Breast epithelium (tissue), 4 donors: ENCODE measurements around the gene CFAP100. TPM values are rescaled to one million over a fixed set of nuclear protein-coding genes. Genes with fewer than 3 reads are reported as not detected.

Experiments
- DNase-seq, 2 donors: peaks; one replicate each; pipeline ENCODE4 v3.0.0-alpha.2; 2019; ENCODE audit warnings: low spot score in 2 of 2
- H3K27ac ChIP-seq, 2 donors: fragments of 200-600 bp; sonication (generic) in 1 of 2; one replicate each; pipeline ENCODE4 v1.5.1; 2016 to 2019; ENCODE audit warnings: mild to moderate bottlenecking in 1 of 2
- H3K27me3 ChIP-seq, 2 donors: fragments of 200-600 bp; sonication (generic) in 1 of 2; one replicate each; pipeline versions ENCODE4 v1.5.1 to v1.6.0; 2017 to 2019; ENCODE audit warnings: control low read depth in 1 of 2, mild to moderate bottlenecking in 1 of 2
- H3K36me3 ChIP-seq: fragments of 200-600 bp; one replicate; pipeline ENCODE4 v1.5.1; 2019
- H3K4me1 ChIP-seq, 2 donors: fragments of 200-600 bp; sonication (generic); one replicate each; pipeline ENCODE4 v1.5.1; 2016 to 2019; ENCODE audit warnings: control low read depth in 1 of 2
- H3K4me3 ChIP-seq, 3 donors: fragments of 200-600 bp; sonication (generic); 1 replicate in 2 of 3; 2 replicates in 1 of 3; pipeline ENCODE4 v1.5.1; 2016 to 2019; ENCODE audit warnings: mild to moderate bottlenecking in 3 of 3, moderate library complexity in 2 of 3
- H3K9me3 ChIP-seq, 2 donors: fragments of 200-600 bp; sonication (generic) in 1 of 2; one replicate each; pipeline ENCODE4 v1.5.1; 2016 to 2019; ENCODE audit warnings: control low read depth in 1 of 2
- POLR2A ChIP-seq: fragments of 450-650 bp; IDR thresholded peaks from one replicate; pipeline ENCODE4 v1.6.1; 2016; ENCODE audit warnings: antibody characterized with exemption, mild to moderate bottlenecking, moderate library complexity
- POLR2AphosphoS5 ChIP-seq, 3 donors: sonication (generic); formaldehyde crosslinking; IDR thresholded peaks; one replicate each; pipeline ENCODE4 v1.6.1; 2017; ENCODE audit warnings: antibody characterized with exemption in 3 of 3
- intact Hi-C: fragments of 100-400 bp; cut with DNase I; formaldehyde crosslinking; loops from one replicate; pipeline ENCODE4 v1.15.1; 2023; ENCODE audit warnings: low total_unique reads
- total RNA-seq, 3 donors: library from RNA; depleted of rRNA; stranded (reverse); fragments of >200 nt; gene quantifications; one replicate each; pipeline ENCODE4 v1.1.0, GENCODE V29; 2016
- TF ChIP-seq, protein P1 (sequence below), 3 donors: fragments of 450-650 bp; IDR thresholded peaks; one replicate each; pipeline ENCODE4 v1.5.1; 2016 to 2017; ENCODE audit warnings: antibody characterized with exemption in 3 of 3, mild to moderate bottlenecking in 3 of 3, moderate library complexity in 3 of 3

Gene CFAP100
- total RNA-seq, 3 donors from 2014 or later = not detected

- Histone ChIP-seq H3K27me3 (no peaks in the 10 kb centered on the region), H3K4me3 (no peak overlapping the region), H3K4me1 (no peaks in the 10 kb centered on the region), H3K36me3 (no peaks in the 10 kb centered on the region), H3K27ac (no peak overlapping the region), H3K9me3 (no peaks in the 10 kb centered on the region)
- peak in 1 of 3 donors; percentile 17 for TF ChIP-seq POLR2AphosphoS5 (IDR thresholded peaks at IDR 0.05)
- no peak for TF ChIP-seq POLR2A
- no peak for DNase-seq
- intact Hi-C loops = no loop called here
Observed at GRCh38 chr3:126347543-126348161, 47.1 kb upstream of the CFAP100 start.

GRCh38 chr3:126348308-126348920 is 46.3 kb upstream of the CFAP100 start:
- no peaks in the 10 kb centered on the region for H3K9me3 ChIP-seq
- no peaks in the 10 kb centered on the region for H3K4me1 ChIP-seq
- H3K36me3 ChIP-seq = no peaks in the 10 kb centered on the region
- intact Hi-C loops = no loop called here
- TF ChIP-seq, protein P1, sequence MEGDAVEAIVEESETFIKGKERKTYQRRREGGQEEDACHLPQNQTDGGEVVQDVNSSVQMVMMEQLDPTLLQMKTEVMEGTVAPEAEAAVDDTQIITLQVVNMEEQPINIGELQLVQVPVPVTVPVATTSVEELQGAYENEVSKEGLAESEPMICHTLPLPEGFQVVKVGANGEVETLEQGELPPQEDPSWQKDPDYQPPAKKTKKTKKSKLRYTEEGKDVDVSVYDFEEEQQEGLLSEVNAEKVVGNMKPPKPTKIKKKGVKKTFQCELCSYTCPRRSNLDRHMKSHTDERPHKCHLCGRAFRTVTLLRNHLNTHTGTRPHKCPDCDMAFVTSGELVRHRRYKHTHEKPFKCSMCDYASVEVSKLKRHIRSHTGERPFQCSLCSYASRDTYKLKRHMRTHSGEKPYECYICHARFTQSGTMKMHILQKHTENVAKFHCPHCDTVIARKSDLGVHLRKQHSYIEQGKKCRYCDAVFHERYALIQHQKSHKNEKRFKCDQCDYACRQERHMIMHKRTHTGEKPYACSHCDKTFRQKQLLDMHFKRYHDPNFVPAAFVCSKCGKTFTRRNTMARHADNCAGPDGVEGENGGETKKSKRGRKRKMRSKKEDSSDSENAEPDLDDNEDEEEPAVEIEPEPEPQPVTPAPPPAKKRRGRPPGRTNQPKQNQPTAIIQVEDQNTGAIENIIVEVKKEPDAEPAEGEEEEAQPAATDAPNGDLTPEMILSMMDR (IDR thresholded peaks at IDR 0.05) = no peak
- no peak for TF ChIP-seq POLR2A
- no peak for TF ChIP-seq POLR2AphosphoS5 (IDR thresholded peaks at IDR 0.05)
- no peak overlapping the region for H3K4me3 ChIP-seq
- no peak for DNase-seq
- H3K27me3 ChIP-seq = no peaks in the 10 kb centered on the region
- H3K27ac ChIP-seq = no peak overlapping the region

DNA sequence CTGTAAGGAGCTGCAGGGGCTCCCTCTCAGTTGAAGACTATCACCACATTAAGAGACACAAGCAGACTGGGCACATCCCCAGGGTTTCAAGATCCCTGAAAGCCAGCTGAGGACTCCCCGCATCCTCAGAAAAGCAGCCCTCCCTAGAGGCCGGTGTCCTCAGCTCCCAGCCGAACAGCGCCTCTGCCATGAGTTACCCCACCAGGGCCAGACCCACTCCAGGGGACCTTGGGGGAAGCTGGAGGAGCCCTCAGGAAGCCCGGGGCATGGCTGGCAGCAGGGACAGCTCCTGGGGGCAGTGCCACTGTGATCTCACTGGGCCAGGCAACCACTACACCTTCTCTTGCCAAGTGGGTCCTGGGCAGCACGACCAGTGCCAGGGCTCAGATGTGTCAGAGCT is 45.6 kb upstream of the CFAP100 start:
- H3K4me3 ChIP-seq = no peak overlapping the region
- H3K4me1 ChIP-seq = no peaks in the 10 kb centered on the region
- H3K27me3 ChIP-seq = no peaks in the 10 kb centered on the region
- intact Hi-C loops = no loop called here
- no peak for DNase-seq
- no peaks in the 10 kb centered on the region for H3K9me3 ChIP-seq
- no peak overlapping the region for H3K27ac ChIP-seq
- no peak for TF ChIP-seq POLR2AphosphoS5 (IDR thresholded peaks at IDR 0.05)
- TF ChIP-seq, protein P1 (IDR thresholded peaks at IDR 0.05) = no peak
- no peaks in the 10 kb centered on the region for H3K36me3 ChIP-seq

GRCh38 chr3:126349611-126350501 is 44.9 kb upstream of the CFAP100 start:
- Histone ChIP-seq H3K27ac (no peak overlapping the region), H3K9me3 (no peaks in the 10 kb centered on the region), H3K36me3 (no peaks in the 10 kb centered on the region), H3K27me3 (no peaks in the 10 kb centered on the region), H3K4me3 (no peak overlapping the region), H3K4me1 (no peaks in the 10 kb centered on the region)
- intact Hi-C loops = no loop called here
- TF ChIP-seq POLR2AphosphoS5 (IDR thresholded peaks at IDR 0.05) (no peak), POLR2A (no peak)
- TF ChIP-seq, protein P1 (IDR thresholded peaks at IDR 0.05) = no peak
- peak in 1 of 2 donors; percentile 43 for DNase-seq

DNA sequence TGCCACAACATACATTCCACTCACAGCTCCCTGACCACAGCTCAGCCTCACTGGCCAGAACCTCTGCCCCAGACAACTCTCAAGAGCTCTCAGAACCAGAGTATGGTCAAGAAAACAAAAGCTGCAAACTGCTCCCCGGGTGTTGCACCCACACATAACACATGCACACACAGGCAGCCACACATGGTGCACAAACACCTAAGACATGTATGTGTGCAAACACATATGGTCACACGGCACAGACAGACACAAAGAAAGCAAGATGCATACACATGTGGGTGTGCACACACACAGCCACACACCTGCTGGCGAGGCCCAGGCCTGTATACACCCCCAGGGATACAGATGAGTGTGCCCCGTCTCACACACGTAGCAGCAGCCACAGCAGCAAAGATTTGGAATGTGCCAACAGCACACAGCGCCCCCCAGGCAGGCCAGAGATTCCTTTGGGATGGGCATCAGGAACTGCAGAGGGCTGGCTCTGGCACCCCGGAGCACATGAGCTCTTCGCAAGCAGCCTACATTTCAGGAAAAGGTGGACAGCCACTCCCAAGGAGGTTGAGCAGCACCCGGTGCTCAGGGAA is 44.1 kb upstream of the CFAP100 start:
- Histone ChIP-seq H3K36me3 (no peaks in the 10 kb centered on the region), H3K4me3 (no peak overlapping the region), H3K27me3 (no peaks in the 10 kb centered on the region), H3K9me3 (no peaks in the 10 kb centered on the region), H3K27ac (no peak overlapping the region), H3K4me1 (peaks cover 0 to 4% of the 10 kb centered on the region in 2 donors)
- DNase-seq = no peak
- TF ChIP-seq, protein P1 (IDR thresholded peaks at IDR 0.05) = no peak
- TF ChIP-seq POLR2A = no peak
- TF ChIP-seq POLR2AphosphoS5 (IDR thresholded peaks at IDR 0.05) = no peak
- intact Hi-C loops = no loop called here
